Sigmoid colon (tissue), 4 donors: ENCODE results near the gene PLA2G4F.

ENCODE experiments used
- POLR2AphosphoS5 ChIP-seq, 4 donors: sonication (generic); formaldehyde crosslinking; IDR thresholded peaks; one replicate each; pipeline ENCODE4 v1.6.1; 2017; ENCODE audit warnings: antibody characterized with exemption in 4 of 4
- TF ChIP-seq, protein P1 (sequence below), 4 experiments: fragments of 450-650 bp in 3 of 4; fragments of 200-600 bp in 1 of 4; IDR thresholded peaks; one replicate each; pipeline ENCODE4 v1.5.1; 2016 to 2019; ENCODE audit warnings: antibody characterized with exemption in 4 of 4, mild to moderate bottlenecking in 3 of 4, moderate library complexity in 2 of 4

DNA sequence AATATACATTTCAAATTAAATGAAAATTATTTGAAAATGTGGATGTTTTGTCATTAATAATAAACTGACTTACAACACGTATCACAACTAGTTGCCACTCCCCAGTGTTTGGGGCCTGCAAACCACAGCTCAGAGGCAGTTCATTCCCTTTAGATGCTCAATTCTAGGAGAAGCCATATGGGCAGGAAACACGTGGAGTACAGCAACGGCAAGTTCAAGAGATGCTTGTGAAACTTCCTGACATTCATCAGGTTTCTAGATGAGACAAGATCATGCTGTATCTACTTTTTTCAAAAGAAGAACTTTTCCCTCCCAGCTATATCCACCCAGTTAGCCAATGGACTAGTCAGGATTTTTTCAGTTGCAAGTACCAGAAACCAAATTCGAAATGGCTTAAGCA lies 44.5 kb downstream of the PLA2G4F start:
- TF ChIP-seq, protein P1, sequence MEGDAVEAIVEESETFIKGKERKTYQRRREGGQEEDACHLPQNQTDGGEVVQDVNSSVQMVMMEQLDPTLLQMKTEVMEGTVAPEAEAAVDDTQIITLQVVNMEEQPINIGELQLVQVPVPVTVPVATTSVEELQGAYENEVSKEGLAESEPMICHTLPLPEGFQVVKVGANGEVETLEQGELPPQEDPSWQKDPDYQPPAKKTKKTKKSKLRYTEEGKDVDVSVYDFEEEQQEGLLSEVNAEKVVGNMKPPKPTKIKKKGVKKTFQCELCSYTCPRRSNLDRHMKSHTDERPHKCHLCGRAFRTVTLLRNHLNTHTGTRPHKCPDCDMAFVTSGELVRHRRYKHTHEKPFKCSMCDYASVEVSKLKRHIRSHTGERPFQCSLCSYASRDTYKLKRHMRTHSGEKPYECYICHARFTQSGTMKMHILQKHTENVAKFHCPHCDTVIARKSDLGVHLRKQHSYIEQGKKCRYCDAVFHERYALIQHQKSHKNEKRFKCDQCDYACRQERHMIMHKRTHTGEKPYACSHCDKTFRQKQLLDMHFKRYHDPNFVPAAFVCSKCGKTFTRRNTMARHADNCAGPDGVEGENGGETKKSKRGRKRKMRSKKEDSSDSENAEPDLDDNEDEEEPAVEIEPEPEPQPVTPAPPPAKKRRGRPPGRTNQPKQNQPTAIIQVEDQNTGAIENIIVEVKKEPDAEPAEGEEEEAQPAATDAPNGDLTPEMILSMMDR (IDR thresholded peaks at IDR 0.05), result no peak
- TF ChIP-seq POLR2AphosphoS5 (IDR thresholded peaks at IDR 0.05), result no peak
